AG09309 (cell line): Measurements from ENCODE around the gene ASPA.
"Not testable (repeated sequence)": the region's sequence is repeated elsewhere in the genome, so short reads cannot be mapped to it uniquely, and the experiment has no call there.

Source experiments
- DNase-seq: peaks from one replicate; pipeline ENCODE4 v3.0.0-alpha.2; 2010; ENCODE audit warnings: low read depth
- H3K4me3 ChIP-seq: 2 replicates; pipeline ENCODE4 v1.5.1; 2011; ENCODE audit warnings: mild to moderate bottlenecking, low read depth, low read length, moderate library complexity; ENCODE audit not compliant: control insufficient read depth
- TF ChIP-seq, protein P1 (sequence below): IDR thresholded peaks from 2 replicates; pipeline ENCODE4 v1.5.1; 2011; ENCODE audit warnings: mild to moderate bottlenecking, low read depth, low read length, inconsistent platforms; ENCODE audit not compliant: insufficient read depth, control insufficient read depth; ENCODE audit errors: missing control alignments

ASPA gene

GRCh38 chr17:3507071-3507470, 31.3 kb downstream of the ASPA start:
- TF ChIP-seq, protein P1, sequence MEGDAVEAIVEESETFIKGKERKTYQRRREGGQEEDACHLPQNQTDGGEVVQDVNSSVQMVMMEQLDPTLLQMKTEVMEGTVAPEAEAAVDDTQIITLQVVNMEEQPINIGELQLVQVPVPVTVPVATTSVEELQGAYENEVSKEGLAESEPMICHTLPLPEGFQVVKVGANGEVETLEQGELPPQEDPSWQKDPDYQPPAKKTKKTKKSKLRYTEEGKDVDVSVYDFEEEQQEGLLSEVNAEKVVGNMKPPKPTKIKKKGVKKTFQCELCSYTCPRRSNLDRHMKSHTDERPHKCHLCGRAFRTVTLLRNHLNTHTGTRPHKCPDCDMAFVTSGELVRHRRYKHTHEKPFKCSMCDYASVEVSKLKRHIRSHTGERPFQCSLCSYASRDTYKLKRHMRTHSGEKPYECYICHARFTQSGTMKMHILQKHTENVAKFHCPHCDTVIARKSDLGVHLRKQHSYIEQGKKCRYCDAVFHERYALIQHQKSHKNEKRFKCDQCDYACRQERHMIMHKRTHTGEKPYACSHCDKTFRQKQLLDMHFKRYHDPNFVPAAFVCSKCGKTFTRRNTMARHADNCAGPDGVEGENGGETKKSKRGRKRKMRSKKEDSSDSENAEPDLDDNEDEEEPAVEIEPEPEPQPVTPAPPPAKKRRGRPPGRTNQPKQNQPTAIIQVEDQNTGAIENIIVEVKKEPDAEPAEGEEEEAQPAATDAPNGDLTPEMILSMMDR: no peak

DNA sequence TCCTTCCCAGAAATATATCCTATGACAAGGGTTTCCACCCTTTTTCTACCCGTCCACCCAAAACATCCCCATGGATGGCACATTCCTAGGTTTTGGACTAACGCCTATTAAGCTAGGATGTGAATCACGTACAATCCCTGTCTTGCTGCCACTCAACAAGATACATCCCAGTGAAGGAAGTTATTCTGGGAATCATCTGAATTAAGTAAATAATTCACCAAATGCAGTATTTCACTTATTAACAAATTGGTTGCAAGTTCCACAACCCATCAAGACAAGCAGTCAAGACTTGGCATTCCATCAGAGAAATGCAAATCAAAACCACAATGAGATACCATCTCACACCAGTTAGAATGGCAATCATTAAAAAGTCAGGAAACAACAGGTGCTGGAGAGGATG, 32.1 kb downstream of the ASPA start:
- H3K4me3 ChIP-seq: no peak overlapping the region
- TF ChIP-seq, protein P1: no peak
- DNase-seq: no peak

More at GRCh38 chr17:3507071-3507470, 31.3 kb downstream of the ASPA start:
- DNase-seq: no peak
- H3K4me3 ChIP-seq: no peak overlapping the region

GRCh38 chr17:3510090-3510489, 34.3 kb downstream of the ASPA start:
- no peak overlapping the region for H3K4me3 ChIP-seq
- DNase-seq: no peak
- TF ChIP-seq, protein P1: no peak

DNA sequence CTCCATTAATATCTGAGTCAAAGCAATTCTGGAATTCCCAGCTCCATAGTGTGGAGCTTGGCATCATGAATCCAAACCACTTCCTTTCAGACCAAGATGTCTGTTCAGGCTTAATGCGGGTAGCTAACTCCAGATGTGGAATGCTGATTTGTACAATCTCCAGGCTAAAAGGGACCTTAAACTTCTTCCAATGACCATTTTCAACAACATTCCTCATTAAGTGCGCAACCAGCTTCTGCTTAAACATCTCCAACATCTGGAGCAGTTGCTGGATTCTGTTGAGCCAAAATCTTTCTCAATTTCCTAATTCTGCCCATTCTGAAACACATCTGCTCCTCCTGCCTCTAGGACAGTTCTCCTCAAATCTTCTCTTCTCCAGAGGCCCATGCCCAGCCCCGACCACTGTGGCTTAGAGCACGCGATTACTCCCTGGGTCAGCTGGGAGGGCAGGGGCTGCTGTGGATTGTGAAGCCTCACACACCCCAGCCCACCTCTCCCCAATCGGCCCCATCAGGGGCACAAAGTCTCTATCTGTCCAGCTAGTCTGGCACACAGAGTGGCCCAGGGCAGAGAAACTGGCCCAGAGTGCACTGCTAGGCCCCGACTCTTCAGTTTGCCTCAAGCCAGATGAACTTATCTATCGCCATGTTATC, 36.2 kb downstream of the ASPA start:
- TF ChIP-seq, protein P1: no peak
- no peak overlapping the region for H3K4me3 ChIP-seq
- no peak for DNase-seq

- no peak for DNase-seq
- TF ChIP-seq, protein P1: no peak
- no peak overlapping the region for H3K4me3 ChIP-seq
Observed at GRCh38 chr17:3512505-3513171, 36.8 kb downstream of the ASPA start.

- DNase-seq: no peak
- H3K4me3 ChIP-seq: no peak overlapping the region
- TF ChIP-seq, protein P1: no peak
Observed at GRCh38 chr17:3513305-3514035, 37.7 kb downstream of the ASPA start.

DNA sequence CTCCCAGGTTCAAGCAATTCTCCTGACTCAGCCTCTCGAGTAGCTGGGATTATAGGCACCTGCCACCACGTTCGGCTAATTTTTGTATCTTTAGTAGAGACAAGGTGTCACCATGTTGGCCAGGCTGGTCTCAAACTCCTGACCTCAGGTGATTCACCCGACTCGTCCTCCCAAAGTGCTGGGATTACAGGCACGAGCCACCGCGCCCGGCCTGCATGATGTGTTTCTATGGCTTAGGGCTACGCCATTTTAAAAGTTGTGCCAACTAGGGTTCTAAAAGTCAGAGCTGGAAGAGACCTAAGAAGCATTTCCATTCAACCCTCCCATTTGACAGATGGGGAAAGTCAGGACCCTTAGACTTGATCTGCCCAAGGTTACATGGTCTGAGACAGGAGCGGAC, 38.4 kb downstream of the ASPA start:
- not testable (repeated sequence) for H3K4me3 ChIP-seq, DNase-seq
